22Rv1 (cell line): Measurements from ENCODE around the gene OPN1LW.
"Not testable (repeated sequence)": the region's sequence is repeated elsewhere in the genome, so short reads cannot be mapped to it uniquely, and the experiment has no call there.

Experiments
- H3K27ac ChIP-seq: fragments of 450-650 bp; 2 replicates; pipeline ENCODE4 v1.5.1; 2017
- CTCF ChIP-seq: fragments of 450-650 bp; IDR thresholded peaks from 2 replicates; pipeline ENCODE4 v1.5.1; 2017; ENCODE audit warnings: mild to moderate bottlenecking
- ZFX ChIP-seq: fragments of 450-650 bp; IDR thresholded peaks from 2 replicates; pipeline ENCODE4 v1.6.1; 2017; ENCODE audit warnings: antibody characterized with exemption, borderline replicate concordance

Gene OPN1LW

GRCh38 chrX:154144010-154144409, at the start of gene OPN1LW:
OPN1LW (plus strand) TSS chrX:154144243; CDS start chrX:154144284, 41 bp downstream.
- H3K27ac ChIP-seq = not testable (repeated sequence)

DNA sequence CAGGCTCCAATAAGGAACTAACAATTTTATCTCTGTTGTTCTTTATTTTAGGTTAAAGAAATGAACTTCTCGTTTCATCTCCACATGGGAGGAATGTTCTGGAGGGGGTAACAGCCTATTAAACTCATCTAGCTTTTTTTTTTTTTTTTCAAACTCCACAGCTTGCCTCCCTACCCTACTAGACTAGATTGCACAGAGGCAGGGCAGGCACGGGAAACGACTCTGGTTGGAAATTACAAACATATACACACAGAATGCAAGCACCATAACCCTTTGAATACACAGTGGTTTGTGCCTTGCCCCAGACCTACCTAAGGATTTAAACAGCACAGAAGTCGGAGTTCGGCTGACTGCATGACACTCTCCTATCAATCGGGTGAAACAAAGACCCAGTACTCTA, 49.2 kb upstream of the OPN1LW start:
- no peak for TF ChIP-seq ZFX
- TF ChIP-seq CTCF = no peak
- no peak overlapping the region for H3K27ac ChIP-seq

DNA sequence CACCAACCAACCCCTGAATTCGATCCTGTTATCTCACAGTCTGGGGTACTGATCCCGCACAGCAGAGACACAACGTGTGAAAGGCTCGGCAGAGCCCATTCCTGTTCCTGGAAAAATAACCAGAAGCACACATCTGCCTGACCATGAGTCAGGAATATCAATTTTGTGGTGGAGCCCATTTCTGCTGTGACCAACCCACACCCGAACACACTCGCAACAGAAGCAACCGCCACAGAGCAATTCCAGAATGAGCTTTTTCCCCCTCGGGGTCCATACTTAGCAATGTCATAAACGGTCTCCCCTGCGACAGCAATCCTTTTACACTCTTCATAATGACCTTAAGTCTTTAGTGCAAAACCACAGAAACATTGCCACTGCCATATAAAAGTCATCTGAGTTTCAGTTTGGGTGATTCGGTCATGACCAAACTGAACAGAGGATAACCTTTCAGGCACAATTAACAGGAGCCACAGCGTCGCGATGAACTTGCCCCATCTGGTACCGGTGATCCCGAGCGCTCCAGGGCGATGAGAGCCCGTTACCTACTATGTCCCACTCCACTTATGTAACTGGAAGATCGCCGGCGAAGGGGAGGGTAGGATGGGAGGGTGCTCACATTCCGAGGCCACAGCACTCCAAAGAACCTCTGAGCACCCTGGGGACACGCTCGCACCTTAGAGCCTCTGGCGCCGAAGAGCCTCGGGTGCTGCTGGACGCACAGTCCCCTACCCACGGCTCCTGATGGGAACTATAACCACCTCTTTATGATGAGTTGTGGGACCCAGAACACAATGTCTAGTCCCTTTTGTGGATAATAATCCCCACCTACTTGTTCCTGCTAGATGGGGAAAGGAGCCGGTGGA, 47.7 kb upstream of the OPN1LW start:
- no peak overlapping the region for H3K27ac ChIP-seq
- no peak for TF ChIP-seq ZFX
- TF ChIP-seq CTCF = no peak

DNA sequence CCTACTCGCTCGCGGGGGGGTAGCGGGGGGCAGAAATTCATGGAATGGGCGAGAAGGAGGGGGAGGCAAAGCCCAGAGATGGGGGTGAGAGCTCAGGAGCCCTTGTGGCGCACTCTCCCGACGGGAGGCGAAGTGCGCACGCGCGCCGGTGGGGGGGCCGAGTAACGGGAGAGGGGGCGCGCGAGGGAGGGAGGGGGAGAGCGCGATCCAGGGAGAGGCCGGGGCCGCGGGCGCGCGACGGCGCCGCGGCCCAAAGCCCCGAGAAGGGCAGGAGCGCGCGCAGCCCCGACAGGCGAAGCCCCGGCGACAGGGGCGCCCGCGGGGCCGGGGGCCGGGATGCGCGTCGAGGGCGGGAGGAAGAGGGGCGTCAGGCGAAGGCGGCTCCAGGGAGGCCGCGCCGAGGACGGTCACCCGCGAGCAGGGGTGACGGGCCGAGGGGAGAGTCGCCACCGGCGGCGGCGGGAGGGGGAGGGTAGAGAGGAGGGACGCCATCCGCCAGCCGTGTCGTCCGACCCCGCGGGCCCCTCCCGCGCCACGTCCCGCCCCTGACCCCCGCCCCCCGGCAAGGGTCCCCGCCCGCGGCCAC, 46.9 kb upstream of the OPN1LW start:
- H3K27ac ChIP-seq = peak overlapping the region; percentile 40
- TF ChIP-seq CTCF (no peak), ZFX (no peak)

DNA sequence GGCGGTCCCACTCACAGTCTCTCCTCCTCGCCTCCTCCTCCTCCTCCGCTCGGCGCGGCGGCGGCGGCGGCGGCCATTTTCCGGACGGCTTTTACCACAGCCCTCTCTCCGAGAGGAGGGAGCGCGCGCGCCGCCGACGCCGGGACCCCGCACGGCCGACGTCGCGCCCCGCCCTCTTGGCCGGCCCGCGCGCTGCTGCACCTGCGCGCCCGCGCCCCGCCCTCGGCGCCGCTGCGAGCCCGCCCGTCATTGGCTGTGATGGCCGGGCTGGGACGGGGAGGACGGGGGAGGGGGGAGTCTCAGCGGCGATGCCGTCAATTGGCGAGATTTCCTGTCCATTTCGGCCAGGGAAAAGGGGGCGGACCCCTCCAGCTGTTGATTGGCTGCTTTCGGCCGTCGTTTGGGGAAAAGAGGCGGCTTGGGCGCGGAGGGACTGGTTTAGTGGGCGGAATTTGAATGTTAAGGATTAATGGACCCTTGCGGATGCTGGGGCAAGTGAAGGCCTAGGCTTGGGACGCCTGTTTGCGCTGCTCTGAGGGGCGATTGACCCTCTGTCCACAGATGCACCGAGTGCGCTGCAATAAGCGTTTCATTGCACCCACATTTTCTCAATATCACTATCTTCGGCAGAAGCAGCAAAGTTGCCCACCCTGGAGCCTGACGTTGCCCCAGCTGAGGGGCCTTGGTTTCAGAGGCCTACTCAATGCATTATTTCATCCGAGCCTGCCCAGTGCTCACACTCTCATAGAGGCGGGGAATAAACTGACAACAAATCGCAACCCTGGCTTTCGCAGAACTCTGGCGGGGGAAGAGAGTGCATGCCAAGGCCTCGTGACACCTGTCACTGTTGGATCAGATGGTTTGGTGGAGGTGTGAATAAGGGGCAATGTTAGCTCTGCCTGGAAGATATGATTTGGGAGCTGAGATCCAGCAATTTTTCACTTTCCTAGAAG, 46.2 kb upstream of the OPN1LW start, which contains the start of gene MECP2:
MECP2 (minus strand) TSS at position 129 of the 953 bp plus-strand sequence.
- H3K27ac ChIP-seq = peak within 1 kb of the TSS; percentile 40
- TF ChIP-seq CTCF = no peak
- TF ChIP-seq ZFX = no peak

DNA sequence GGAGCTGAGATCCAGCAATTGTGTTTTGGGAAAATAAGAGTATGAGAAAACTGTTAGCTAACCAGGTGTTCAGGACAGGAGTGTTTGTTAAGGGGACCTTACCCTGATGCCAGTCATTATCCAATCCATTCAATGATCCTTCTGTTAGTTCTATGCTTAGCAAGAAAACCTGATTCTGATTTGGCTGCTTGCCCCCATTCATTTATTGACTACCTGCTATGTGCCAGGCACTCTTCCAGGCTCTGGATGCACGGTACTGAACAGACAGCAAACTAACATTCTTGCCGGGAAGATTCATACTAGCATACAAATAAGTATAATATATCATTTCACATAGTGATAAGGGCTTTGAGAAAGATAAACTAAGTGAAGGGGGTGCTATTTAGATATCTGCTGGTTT, 45.5 kb upstream of the OPN1LW start:
- no peak overlapping the region for H3K27ac ChIP-seq
- TF ChIP-seq CTCF (no peak), ZFX (no peak)

DNA sequence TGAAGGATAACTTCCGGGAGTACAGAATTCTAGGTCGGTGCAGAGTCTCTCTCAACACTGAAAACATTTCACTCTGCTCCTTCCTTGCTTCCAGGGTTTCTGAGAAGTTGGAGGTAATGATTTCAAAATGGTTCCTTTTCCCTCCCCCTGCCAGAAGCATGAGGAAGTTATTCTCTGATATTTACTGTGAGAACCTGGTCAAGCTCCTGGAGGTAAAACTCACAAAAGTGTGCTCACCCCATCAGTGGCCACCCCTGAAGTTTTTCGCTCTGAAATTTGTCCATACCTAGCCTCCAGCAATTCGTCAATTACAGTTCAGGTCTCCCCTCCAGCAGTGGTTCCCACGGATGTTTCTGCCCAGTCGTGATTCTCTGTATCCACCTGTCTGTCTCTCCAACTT, 30.3 kb upstream of the OPN1LW start:
- no peak overlapping the region for H3K27ac ChIP-seq
- no peak for TF ChIP-seq ZFX
- no peak for TF ChIP-seq CTCF
